Measurements from ENCODE around the gene IRF1.

- no peak for TF ChIP-seq POLR2A (IDR thresholded peaks at IDR 0.05; ENCODE audit: borderline replicate concordance, extremely low read depth, insufficient read depth, insufficient read length)
- no peak for TF ChIP-seq EZH2 (IDR thresholded peaks at IDR 0.05)
- no peak for TF ChIP-seq RAD21 (IDR thresholded peaks at IDR 0.05; ENCODE audit: low read depth)
- TF ChIP-seq CTCF (IDR thresholded peaks at IDR 0.05 in 2 of 3, conservative IDR thresholded peaks at IDR 0.05 in 1 of 3; ENCODE audit: borderline replicate concordance in 1 of 3, insufficient read depth in 1 of 3, low read depth in 2 of 3, low read length in 2 of 3): peak in 2 of 3 experiments; percentile 28 to 47; a peak in 3 of 6 replicates
- no peak for TF ChIP-seq POLR2AphosphoS5 (IDR thresholded peaks at IDR 0.05; ENCODE audit: low read depth, low read length)
- no peak for TF ChIP-seq SIN3A (IDR thresholded peaks at IDR 0.05; ENCODE audit: low read depth)
- TF ChIP-seq MAX (IDR thresholded peaks at IDR 0.05): no peak
- no peak for TF ChIP-seq EZH2phosphoT487 (IDR thresholded peaks at IDR 0.05; ENCODE audit: borderline replicate concordance)
- no peak for TF ChIP-seq REST (IDR thresholded peaks at IDR 0.05; ENCODE audit: low read depth)
Measured at GRCh38 chr5:132459983-132460838, 30.4 kb downstream of the IRF1 start.

Measured in HCT116 (cell line).